A549 (cell line): ENCODE measurements around the gene MRPS6. TPM values are rescaled to one million over a fixed set of nuclear protein-coding genes. Genes with fewer than 3 reads are reported as not detected.

Experiments used
- ATAC-seq, 2 experiments: fragments of 200-7000 bp in 1 of 2; fragments of >200 bp in 1 of 2; cut with Nextera tagmentation in 1 of 2; cut with Tn5 transposase in 1 of 2; 3 replicates each; pipeline versions ENCODE4 v1.8.0 to v1.9.1; 2018 to 2020; ENCODE audit warnings: mild to moderate bottlenecking in 1 of 2, moderate library complexity in 1 of 2
- CTCF ChIA-PET: fragments of 300-600 bp; sonication (Branson Sonifier 250); formaldehyde crosslinking; extraction: SDS; loops from one replicate; lab custom pipeline; 2021; ENCODE audit warnings: antibody characterized with exemption, inconsistent platforms; lab: Yijun Ruan, JAX
- POLR2A ChIA-PET: fragments of 350-600 bp; formaldehyde crosslinking; extraction: SDS; loops from one replicate; lab custom pipeline; 2021; ENCODE audit warnings: antibody characterized with exemption, inconsistent platforms; lab: Yijun Ruan, JAX
- DNase-seq, 2 experiments: peaks; one replicate each; pipeline versions ENCODE4 v3.0.0 to v3.0.0-alpha.2; 2011 to 2016; ENCODE audit warnings: low read depth in 1 of 2, low spot score in 1 of 2
- FAIRE-seq: peaks from 2 replicates; lab custom pipeline; 2011; peaks lifted over from hg19 to GRCh38; lab: Jason Lieb, UNC
- H3K27ac ChIP-seq, 2 experiments: fragments of >200 bp; sonication (Bioruptor Twin); formaldehyde crosslinking; 3 replicates each; pipeline ENCODE4 v1.5.1; 2016 to 2017
- H3K4me1 ChIP-seq: fragments of >200 bp; sonication (Bioruptor Twin); formaldehyde crosslinking; 3 replicates; pipeline ENCODE4 v1.6.1; 2016
- H3K4me2 ChIP-seq: fragments of >200 bp; sonication (Bioruptor Twin); formaldehyde crosslinking; 3 replicates; pipeline ENCODE4 v1.6.1; 2016
- H3K4me3 ChIP-seq: fragments of >200 bp; sonication (Bioruptor Twin); formaldehyde crosslinking; 3 replicates; pipeline ENCODE4 v1.5.1; 2016
- H3K9me3 ChIP-seq: fragments of >200 bp; sonication (Bioruptor Twin); formaldehyde crosslinking; 3 replicates; pipeline ENCODE4 v1.6.1; 2016
- BCL3 ChIP-seq: fragments of >200 bp; sonication (Bioruptor Twin); formaldehyde crosslinking; IDR thresholded peaks from 3 replicates; pipeline ENCODE4 v1.6.1; 2016
- CBX8 ChIP-seq: fragments of 200-600 bp; sonication (generic); IDR thresholded peaks from 2 replicates; pipeline ENCODE4 v1.6.1; 2016
- CEBPB ChIP-seq, 2 experiments: fragments of >200 bp in 1 of 2; sonication (Bioruptor Twin) in 1 of 2; formaldehyde crosslinking in 1 of 2; IDR thresholded peaks; 2 replicates each; pipeline ENCODE4 v1.6.1; 2012 to 2016
- CHD4 ChIP-seq: fragments of 200-600 bp; sonication (generic); IDR thresholded peaks from 2 replicates; pipeline ENCODE4 v1.6.1; 2016; ENCODE audit warnings: antibody characterized with exemption, mild to moderate bottlenecking, borderline replicate concordance
- E2F6 ChIP-seq: IDR thresholded peaks from 2 replicates; pipeline ENCODE4 v1.6.1; 2012; ENCODE audit warnings: low read depth, borderline replicate concordance
- EHMT2 ChIP-seq: fragments of 200-600 bp; sonication (generic); IDR thresholded peaks from 2 replicates; pipeline ENCODE4 v1.6.1; 2016; ENCODE audit warnings: antibody characterized with exemption, low read depth, mild to moderate bottlenecking, moderate library complexity
- EP300 ChIP-seq, 2 experiments: fragments of >200 bp; sonication (Bioruptor Twin); formaldehyde crosslinking; IDR thresholded peaks; 2 replicates in 1 of 2; 3 replicates in 1 of 2; pipeline ENCODE4 v1.6.1; 2016 to 2017
- ESRRA ChIP-seq: fragments of 150-350 bp; IDR thresholded peaks from 2 replicates; pipeline ENCODE4 v1.6.1; 2014; ENCODE audit warnings: mild to moderate bottlenecking, low read length, borderline replicate concordance
- FOSL2 ChIP-seq, 2 experiments: fragments of 450-650 bp in 1 of 2; fragments of >200 bp in 1 of 2; sonication (Bioruptor Twin) in 1 of 2; formaldehyde crosslinking; IDR thresholded peaks; 2 replicates each; pipeline versions ENCODE4 v1.5.0 to v1.6.1; 2016 to 2020; ENCODE audit warnings: mild to moderate bottlenecking in 1 of 2, moderate library complexity in 1 of 2
- FOXS1 ChIP-seq: fragments of 250-450 bp; sonication (Bioruptor Pico); IDR thresholded peaks from 2 replicates; pipeline ENCODE4 v1.5.0; 2020; ENCODE audit warnings: mild to moderate bottlenecking, moderate library complexity
- HEYL ChIP-seq: fragments of 250-450 bp; sonication (Bioruptor Pico); IDR thresholded peaks from 2 replicates; pipeline ENCODE4 v1.8.0; 2021; ENCODE audit warnings: mild to moderate bottlenecking, moderate library complexity
- JUNB ChIP-seq: fragments of >200 bp; sonication (Bioruptor Twin); formaldehyde crosslinking; IDR thresholded peaks from 2 replicates; pipeline ENCODE4 v1.6.1; 2016
- MAFK ChIP-seq: fragments of 450-650 bp; IDR thresholded peaks from 2 replicates; pipeline ENCODE4 v1.6.1; 2014; ENCODE audit not compliant: partially characterized antibody
- MYC ChIP-seq: IDR thresholded peaks from 2 replicates; pipeline ENCODE4 v1.6.1; 2012; ENCODE audit warnings: mild to moderate bottlenecking, inconsistent platforms, low read length, improper control_type of control experiment, borderline replicate concordance
- NFE2L2 ChIP-seq: fragments of 150-350 bp; conservative IDR thresholded peaks from 2 replicates; pipeline ENCODE4 v1.6.1; 2014; ENCODE audit warnings: low read length
- NPAS2 ChIP-seq: fragments of 250-450 bp; sonication (Bioruptor Pico); IDR thresholded peaks from 2 replicates; pipeline ENCODE4 v1.8.0; 2022; ENCODE audit warnings: mild to moderate bottlenecking, moderate library complexity, borderline replicate concordance
- PHF8 ChIP-seq: fragments of 200-600 bp; sonication (generic); IDR thresholded peaks from 2 replicates; pipeline ENCODE4 v1.6.1; 2016; ENCODE audit warnings: low read depth, mild to moderate bottlenecking, antibody characterized with exemption, moderate library complexity, borderline replicate concordance
- POLR2A ChIP-seq: IDR thresholded peaks from 2 replicates; pipeline ENCODE4 v1.6.1; 2012; ENCODE audit warnings: mild to moderate bottlenecking, low read length
- RAD21 ChIP-seq, 2 experiments: fragments of >200 bp in 1 of 2; sonication (Bioruptor Twin) in 1 of 2; formaldehyde crosslinking in 1 of 2; IDR thresholded peaks in 1 of 2; conservative IDR thresholded peaks in 1 of 2; 2 replicates in 1 of 2; 3 replicates in 1 of 2; pipeline ENCODE4 v1.6.1; 2012 to 2018; ENCODE audit warnings: inconsistent platforms in 1 of 2
- RARB ChIP-seq: fragments of 250-450 bp; sonication (Bioruptor Pico); IDR thresholded peaks from 2 replicates; pipeline ENCODE4 v1.8.0; 2021; ENCODE audit warnings: mild to moderate bottlenecking, moderate library complexity
- TFCP2L1 ChIP-seq: fragments of 250-450 bp; sonication (Bioruptor Pico); IDR thresholded peaks from 2 replicates; pipeline ENCODE4 v1.5.0; 2021; ENCODE audit warnings: mild to moderate bottlenecking
- TP53 ChIP-seq: fragments of 250-450 bp; sonication (Bioruptor Pico); IDR thresholded peaks from 2 replicates; pipeline ENCODE4 v1.5.0; 2021; ENCODE audit warnings: mild to moderate bottlenecking, moderate library complexity
- ZC3H11A ChIP-seq: fragments of 450-650 bp; IDR thresholded peaks from 2 replicates; pipeline ENCODE4 v1.6.1; 2014; ENCODE audit warnings: antibody characterized with exemption, mild to moderate bottlenecking
- ZNF302 ChIP-seq: fragments of 250-450 bp; sonication (Bioruptor Pico); IDR thresholded peaks from 2 replicates; pipeline ENCODE4 v1.9.0; 2021; ENCODE audit warnings: inconsistent platforms, mild to moderate bottlenecking, moderate library complexity
- ZSCAN20 ChIP-seq: fragments of 250-450 bp; sonication (Bioruptor Pico); IDR thresholded peaks from 2 replicates; pipeline ENCODE4 v1.8.0; 2022; ENCODE audit warnings: mild to moderate bottlenecking, moderate library complexity
- WGBS: methylation state at CpG from one replicate; pipeline ENCODE4 v1.1.6; 2017; ENCODE audit errors: missing lambda C conversion rate; 5-methylcytosine and 5-hydroxymethylcytosine counted together
- polyA plus RNA-seq, 4 experiments: library from polyadenylated mRNA; depleted of rRNA in 3 of 4; stranded (reverse); fragments of >200 nt; fragmentation: RNase III in 1 of 4; extraction: RNeasy Plus Mini Kit Qiagen cat#74134 plus additional on column Dnase treatment in 1 of 4; gene quantifications; 2 replicates in 3 of 4; 3 replicates in 1 of 4; pipeline ENCODE4 v1.2.3, GENCODE V29; 2011 to 2017
- TF ChIP-seq, protein P1 (sequence below): fragments of >200 bp; sonication (Bioruptor Twin); formaldehyde crosslinking; IDR thresholded peaks from 3 replicates; pipeline ENCODE4 v1.5.1; 2016

The MRPS6 gene
- polyA plus RNA-seq, 2 of the 4 experiments (the other 2 are of a cell fraction): 26.9 to 57.4 TPM

DNA sequence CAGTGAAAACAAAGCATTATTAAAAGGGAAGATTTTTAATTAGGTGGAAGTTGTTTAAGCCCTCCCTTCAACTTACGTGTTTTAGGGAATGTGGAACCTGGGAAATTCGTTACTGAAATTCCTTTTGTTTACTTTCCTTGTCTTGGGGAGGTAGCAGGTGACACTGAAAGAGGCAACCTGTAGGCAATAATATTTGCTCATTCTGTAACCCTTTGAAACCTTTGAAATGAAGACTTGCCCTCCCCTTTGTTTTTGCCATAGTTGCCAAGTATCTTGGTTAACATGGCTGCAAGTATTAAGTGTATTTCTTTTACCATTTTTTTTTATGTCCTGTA, 1.7 kb downstream of the MRPS6 start (continued):
- TF ChIP-seq HEYL (CRISPR knock-in tag) (no peak), EHMT2 (no peak), EP300 (IDR thresholded peaks at IDR 0.05) (no peak), CHD4 (no peak), NPAS2 (CRISPR knock-in tag) (no peak), TFCP2L1 (CRISPR knock-in tag) (no peak), CBX8 (no peak), MYC (no peak), ZNF302 (CRISPR knock-in tag) (no peak), BCL3 (no peak)

- peak overlapping the region; percentile 84 for H3K4me2 ChIP-seq
- no peak overlapping the region for H3K4me3 ChIP-seq
- FAIRE-seq: no peak
- no peak for ATAC-seq
- H3K27ac ChIP-seq: no peak overlapping the region
- 84% methylated on average over 9 of the region's 9 CpGs for WGBS
- CTCF ChIA-PET: interaction anchor here (1.6 to 4.9 kb wide), 2 partner anchors 126 to 152 kb away, joined by 5 to 20 read pairs; no protein-coding TSS in a partner anchor
- H3K9me3 ChIP-seq: no peaks in the 10 kb centered on the region
- POLR2A ChIA-PET: no interaction called here
- TF ChIP-seq, protein P1, sequence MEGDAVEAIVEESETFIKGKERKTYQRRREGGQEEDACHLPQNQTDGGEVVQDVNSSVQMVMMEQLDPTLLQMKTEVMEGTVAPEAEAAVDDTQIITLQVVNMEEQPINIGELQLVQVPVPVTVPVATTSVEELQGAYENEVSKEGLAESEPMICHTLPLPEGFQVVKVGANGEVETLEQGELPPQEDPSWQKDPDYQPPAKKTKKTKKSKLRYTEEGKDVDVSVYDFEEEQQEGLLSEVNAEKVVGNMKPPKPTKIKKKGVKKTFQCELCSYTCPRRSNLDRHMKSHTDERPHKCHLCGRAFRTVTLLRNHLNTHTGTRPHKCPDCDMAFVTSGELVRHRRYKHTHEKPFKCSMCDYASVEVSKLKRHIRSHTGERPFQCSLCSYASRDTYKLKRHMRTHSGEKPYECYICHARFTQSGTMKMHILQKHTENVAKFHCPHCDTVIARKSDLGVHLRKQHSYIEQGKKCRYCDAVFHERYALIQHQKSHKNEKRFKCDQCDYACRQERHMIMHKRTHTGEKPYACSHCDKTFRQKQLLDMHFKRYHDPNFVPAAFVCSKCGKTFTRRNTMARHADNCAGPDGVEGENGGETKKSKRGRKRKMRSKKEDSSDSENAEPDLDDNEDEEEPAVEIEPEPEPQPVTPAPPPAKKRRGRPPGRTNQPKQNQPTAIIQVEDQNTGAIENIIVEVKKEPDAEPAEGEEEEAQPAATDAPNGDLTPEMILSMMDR: no peak
- TF ChIP-seq MAFK (no peak), FOSL2 (IDR thresholded peaks at IDR 0.05) (no peak), FOSL2 (CRISPR knock-in tag; IDR thresholded peaks at IDR 0.05) (no peak), POLR2A (no peak), JUNB (no peak), RARB (CRISPR knock-in tag) (no peak), ZSCAN20 (no peak), TP53 (no peak), ZC3H11A (no peak)
- TF ChIP-seq, all 56 proteins: peak for 0
- no peak for DNase-seq
- peaks cover 24% of the 10 kb centered on the region for H3K4me1 ChIP-seq
These were observed 2.6 kb downstream of the MRPS6 start for GRCh38 chr21:34075760-34076660.

DNA sequence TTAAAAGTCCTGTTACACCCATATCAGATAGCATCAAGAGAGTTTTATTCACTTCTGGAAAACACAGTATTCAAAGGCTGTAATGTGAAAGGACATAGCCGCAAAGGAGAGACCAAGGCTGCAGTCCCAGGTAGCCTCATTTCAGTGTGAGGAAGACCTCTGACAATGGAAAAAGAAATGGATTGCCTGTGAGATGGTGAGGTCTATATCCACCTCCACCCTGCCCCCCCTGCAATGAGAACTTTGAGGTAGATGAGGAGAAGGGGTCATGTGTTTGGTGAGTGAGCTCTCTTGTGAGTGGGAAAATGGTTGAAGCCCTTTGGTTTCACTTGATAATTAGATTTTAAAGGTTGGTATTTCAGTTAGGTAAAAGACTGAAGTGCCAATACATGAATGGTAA, 3.5 kb downstream of the MRPS6 start:
- TF ChIP-seq BCL3: no peak
- no peak for TF ChIP-seq E2F6
- TF ChIP-seq RAD21 (conservative IDR thresholded peaks at IDR 0.05 in 1 of 2, IDR thresholded peaks at IDR 0.05 in 1 of 2): no peak
- TF ChIP-seq NFE2L2: no peak
- TF ChIP-seq FOXS1 (CRISPR knock-in tag): no peak
- no peak for TF ChIP-seq MAFK
- no peak for TF ChIP-seq ESRRA
- TF ChIP-seq CEBPB (IDR thresholded peaks at IDR 0.05): no peak
- no peak for TF ChIP-seq ZNF302 (CRISPR knock-in tag)
- TF ChIP-seq, protein P1: no peak
- no peak for TF ChIP-seq MYC
- no peak for TF ChIP-seq ZC3H11A
- TF ChIP-seq PHF8: no peak
- TF ChIP-seq ZSCAN20: no peak
- DNase-seq (no peak), FAIRE-seq (no peak), ATAC-seq (no peak)
- Histone ChIP-seq H3K27ac (no peak overlapping the region), H3K4me2 (no peak overlapping the region), H3K4me3 (no peak overlapping the region), H3K4me1 (peaks cover 24% of the 10 kb centered on the region), H3K9me3 (no peaks in the 10 kb centered on the region)
- POLR2A ChIA-PET: no interaction called here
- WGBS: 96% methylated on average over 1 of the region's 1 CpG
- CTCF ChIA-PET: interaction anchor here (4.9 kb wide), 1 partner anchor 153 kb away, joined by 20 read pairs; no protein-coding TSS in a partner anchor
